ENCODE data around the gene ITGB8.
"Not testable (repeated sequence)": the region's sequence is repeated elsewhere in the genome, so short reads cannot be mapped to it uniquely, and the experiment has no call there.

Gene ITGB8

DNA sequence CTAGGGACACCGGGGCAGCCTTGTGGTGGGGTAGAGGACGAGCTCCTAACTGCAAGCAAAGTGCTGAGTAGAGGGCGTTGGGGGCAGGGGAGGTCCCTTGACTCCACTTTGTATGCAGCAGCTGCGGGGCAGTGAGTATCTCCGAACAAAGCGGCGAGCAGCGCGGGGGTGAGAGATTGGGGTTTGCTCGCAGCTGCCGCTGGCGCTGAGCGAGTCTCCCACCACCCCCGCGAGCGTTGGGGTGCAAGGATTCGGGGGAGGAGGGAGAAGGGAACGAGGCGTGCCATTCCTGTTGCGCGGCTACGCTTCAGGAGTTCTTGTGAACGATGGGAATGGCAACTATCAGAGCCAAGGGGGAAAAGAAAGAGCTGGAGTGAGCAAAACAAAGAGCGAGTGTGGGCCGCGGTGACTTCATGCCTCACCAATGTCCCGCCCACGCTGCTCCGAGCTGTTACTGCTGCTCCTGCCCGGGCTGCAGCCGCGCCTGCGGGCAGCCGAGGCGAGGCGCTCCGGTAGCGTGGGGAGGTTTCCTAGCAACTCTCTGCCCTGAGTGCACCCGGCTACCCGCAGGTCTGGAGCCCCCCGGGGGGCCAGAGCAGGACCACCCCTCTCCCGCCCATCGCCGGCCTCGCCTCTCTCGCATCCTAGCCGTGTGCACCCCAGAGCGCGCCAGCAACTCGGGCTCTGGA is at the start of gene ITGB8:
Gene ITGB8 (plus strand): TSS at position 662 of the 689 bp plus-strand sequence. CDS start 907 bp downstream, outside the sequence.
- DNase-seq: peak; percentile 48 to 71

DNA sequence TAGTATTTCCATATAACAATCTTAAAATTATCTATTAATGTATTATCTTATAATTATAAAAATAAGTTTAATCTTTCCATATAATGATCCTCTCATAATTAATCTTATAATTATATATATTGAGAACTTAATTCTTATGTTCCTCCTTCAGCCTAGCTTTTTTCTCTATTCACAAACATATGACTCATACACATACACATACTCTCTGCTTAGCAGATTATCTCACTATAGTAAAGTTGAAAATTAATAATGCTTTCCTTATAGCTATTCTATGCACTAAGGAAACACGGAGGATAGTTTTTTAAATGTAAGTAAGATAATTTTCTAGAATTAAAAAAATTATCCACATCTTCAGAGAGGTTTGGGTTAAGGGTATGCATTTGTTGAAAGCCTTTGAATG is 47.7 kb upstream of the ITGB8 start:
- DNase-seq: no peak

DNA sequence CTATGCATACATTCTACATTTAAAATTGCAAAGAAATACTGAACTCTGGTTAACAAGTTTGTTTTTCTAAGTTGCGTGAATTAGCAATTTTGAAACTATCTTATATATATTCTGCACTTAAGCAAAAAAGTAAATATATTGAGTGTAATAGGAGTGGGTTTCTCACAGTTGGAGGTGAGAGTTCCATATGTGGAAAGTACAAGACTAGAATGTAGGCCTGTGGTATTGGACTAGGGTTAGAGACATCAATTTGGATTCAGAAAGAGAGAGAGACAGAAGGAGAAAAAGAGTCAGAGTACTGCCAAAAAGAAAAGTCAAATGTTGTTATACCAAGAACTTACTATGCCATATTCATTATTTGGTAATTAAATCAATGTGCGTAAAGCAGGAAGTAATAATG is 47.3 kb upstream of the ITGB8 start:
- DNase-seq: no peak

DNA sequence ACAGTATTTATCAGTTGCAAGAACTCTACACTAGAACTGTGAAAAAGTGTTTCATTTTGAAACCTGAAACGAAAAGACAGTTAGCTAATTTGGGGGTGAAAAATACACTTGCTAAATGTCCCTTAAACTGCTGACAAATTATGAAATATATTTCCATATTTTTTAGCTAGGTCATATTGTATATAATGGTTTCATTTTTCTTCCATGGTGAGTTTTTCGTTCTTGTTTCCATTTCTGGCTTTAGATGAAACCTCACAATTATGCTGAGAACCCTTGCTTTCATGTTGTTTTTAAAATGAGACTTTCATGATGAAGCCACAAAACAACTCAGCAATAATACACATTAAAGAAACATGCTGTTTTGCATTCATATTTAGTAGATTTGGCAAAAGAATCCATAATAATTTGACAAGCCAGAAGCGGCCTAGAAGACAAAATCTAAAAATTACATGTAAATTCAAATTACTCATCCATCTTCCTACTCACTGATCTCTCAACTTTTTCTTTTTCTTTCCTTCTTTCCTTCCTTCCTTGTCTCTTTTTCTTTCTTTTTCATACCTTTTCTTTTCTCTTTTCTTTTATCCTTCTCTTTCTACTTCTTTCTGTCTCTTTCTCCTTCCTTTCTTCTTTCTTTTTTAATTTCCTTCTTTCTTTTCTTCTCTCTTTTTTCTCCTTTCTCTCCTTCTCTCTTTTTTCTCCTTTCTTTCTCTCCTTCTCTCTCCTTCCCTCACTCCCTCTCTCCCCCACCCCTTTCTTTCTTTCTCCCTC is 46.5 kb upstream of the ITGB8 start:
- no peak for DNase-seq

DNA sequence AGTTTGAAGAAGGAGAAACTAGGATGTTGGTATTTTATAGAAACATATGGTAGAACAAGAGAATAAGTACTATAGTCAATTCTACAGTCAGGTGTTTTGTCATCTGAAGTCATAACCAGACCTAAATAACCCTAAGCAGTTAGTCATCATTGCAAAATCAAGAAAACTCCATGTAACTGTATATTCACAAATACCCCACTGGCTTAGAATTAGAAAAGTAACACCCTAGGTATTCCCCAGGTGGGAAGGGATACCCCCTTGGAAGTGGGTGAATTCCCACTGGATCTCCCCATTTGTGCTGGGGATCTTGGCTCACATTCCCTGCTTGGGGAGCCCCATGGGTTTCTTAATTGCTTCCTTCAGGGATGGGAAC is 45.9 kb upstream of the ITGB8 start:
- no peak for DNase-seq

DNA sequence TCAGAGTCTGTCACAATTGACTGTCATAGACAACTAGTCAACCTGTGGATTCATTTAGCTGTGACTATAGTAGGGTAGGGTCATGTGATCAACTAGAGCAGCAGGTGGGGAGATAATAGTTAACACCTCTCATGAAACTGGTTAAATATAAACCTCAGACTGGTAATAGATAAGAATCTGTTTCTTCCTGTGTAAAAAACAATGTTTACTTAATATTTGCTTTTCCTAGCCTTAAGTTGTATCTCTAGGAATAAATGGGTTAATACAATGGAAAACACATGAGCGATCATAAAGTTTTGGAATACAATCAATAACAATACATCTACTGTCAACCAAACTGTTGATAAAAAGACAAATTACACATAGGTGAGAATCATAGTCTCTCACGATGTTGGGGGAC is 43.4 kb upstream of the ITGB8 start:
- no peak for DNase-seq

DNA sequence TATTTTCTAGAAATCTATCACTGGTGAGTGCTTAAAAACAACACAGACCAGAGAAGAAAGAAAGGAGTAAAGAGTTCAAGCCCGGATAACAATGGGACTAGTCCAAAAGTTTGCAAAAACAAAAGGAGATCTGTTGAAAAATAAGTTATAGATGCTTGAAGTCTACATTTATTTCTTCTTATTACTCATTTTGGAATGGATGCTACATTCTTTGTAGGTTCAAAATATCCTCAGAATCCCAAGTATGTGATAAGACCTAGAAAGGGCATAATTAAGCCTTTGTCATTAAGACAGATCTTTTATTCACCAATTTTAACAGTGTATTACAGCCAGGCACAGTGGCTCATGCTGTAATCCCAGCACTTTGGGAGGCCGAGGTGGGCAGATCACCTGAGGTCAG is 42.7 kb upstream of the ITGB8 start:
- DNase-seq: no peak

DNA sequence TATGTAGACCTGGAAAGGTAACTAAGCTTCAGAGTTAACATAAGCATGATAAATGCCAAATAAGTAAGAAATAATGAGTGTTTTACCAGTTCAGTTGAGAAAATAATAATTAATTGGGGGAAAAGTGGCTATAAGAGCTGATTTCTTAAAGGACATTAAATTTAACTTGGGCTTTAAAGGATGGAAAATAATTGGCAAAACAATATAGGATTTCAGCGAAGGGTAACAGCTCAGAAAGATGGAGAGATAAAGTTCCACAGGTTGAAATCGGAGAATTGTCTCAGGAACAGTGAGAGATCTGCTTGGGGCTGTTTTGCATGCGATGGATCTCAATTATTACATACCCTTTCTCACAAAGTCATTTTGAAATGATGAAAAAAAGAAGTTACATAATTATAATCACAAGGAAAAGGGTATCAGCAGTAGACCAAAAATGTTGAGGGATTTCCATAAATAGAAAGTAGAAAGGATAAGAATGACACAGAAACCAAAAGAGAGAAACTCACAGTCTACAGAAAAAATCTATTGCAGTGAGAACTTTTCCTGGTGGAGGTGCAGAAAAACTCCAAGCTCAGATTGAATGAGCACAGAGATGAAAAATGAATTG is 40.1 kb upstream of the ITGB8 start:
- DNase-seq: no peak

DNA sequence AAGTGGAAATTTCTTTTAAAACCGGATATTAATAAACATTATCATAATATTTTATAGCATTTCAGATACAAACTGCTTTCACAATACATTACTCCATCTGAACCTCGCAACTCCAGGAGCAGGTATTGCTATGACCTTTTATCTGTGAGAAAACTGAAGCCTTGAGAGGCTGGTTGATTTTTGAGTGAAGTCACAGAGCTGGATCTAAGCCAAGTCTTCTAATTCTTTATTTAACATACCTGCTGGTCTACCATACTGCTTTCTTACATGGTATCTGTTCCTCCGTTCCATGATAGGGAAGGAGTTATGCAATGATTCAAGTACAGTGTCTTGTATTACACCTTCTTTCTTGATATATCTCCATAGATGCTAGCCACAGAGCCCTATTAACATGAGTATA is 37.4 kb upstream of the ITGB8 start:
- DNase-seq: no peak

DNA sequence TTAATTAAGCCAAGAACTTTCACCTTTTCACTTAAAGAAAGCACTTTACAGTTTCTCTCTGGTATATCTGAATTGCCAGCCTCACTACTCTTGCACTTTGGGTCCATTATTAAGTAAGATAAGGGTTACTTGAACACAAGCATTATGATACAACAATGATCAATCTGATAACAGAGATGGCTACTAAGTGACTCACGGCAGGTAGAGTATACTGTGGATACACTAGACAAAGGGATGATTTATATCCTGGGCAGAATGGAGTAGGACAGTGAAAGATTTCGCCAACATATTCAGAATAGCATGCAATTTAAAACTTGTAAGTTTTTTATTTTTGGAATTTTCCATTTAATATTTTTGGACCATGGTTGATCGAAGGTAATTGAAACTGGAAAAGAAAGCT is 34.3 kb upstream of the ITGB8 start:
- DNase-seq: no peak

DNA sequence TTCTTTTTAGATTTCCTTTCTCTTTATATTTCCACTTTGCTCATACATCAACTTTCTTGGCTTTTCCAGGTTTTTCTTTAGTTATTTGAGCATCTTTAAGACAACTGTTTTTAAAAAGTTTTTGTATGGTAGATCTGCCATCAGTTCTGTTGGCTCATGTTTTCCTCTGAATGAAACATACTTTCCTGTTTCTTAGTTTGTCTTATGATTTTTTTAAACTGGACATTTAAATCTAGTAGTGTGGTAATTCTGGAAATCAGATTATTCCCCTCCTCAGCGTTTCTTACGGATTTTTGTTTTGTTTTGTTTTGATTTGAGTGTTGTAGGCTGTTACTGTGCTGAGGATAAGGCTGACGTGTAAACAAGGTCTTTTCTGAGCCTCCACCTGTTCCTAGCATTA is 33.8 kb upstream of the ITGB8 start:
- no peak for DNase-seq

DNA sequence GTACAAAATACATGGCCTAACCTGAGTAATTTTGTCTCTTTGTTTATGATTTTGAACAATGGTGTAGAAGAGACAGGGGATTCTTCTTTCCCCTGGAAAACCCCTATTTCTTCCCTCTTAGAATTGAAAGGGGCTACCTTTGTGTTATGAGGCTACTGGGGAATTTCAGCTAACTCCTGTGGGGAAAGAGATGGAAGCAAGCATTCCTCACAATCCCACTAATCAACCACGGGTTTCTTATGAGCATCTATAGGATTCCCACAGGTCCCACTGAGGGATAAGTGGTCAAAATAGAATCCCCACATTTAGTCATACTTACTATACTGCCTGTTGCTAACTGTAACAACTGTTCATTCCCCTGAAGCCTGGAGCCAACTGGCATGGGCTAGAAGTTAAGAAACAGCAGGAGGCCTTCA is 32.2 kb upstream of the ITGB8 start:
- DNase-seq: no peak

DNA sequence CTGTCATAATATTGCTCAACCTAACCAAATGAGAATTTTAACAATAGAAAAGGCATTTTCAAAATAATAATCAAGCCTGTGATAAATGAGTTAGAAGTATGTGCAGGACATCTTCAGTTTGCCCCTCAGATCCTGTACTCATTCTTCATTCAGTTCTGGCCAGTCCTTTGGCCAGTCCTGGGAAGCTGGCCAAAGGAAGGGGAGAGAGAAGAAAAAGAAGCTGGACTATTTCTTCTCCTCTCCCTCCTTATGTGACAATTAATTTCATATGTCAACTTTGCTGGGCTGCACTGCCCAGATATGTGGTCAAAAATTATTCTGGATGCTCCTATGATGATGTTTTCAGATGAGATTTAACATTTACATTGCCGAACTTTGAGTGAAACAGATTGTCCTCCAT is 31.6 kb upstream of the ITGB8 start:
- no peak for DNase-seq

DNA sequence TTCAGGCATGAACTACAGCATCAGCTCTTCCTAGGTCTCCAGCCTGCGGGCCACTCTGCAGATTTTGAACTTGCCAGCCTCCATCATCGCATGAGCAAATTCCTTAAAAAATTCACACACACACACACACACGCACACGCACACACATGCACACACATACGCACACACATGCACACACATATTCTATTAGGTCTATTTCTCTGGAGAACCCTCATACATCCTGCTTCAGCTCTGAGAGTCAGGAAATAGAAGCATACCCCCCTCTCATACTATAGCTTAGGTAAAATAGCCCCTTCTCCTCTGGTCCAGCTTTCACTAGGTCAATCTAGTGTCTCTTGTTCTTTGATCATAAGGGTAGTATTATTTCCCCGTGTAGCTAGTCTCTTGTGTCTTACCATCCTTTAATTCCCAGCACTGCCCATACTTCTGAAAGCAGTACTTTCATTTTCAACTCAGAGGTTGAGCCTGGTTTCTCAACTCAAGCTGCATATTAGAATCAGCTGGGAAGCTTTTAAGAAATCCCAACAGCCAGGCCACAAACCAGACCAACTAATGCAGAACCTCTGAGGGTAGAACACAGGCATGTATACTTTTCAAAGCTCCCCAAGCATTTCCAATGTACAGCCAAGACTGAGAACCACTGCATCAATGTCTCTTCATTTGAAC is 30.9 kb upstream of the ITGB8 start:
- no peak for DNase-seq

DNA sequence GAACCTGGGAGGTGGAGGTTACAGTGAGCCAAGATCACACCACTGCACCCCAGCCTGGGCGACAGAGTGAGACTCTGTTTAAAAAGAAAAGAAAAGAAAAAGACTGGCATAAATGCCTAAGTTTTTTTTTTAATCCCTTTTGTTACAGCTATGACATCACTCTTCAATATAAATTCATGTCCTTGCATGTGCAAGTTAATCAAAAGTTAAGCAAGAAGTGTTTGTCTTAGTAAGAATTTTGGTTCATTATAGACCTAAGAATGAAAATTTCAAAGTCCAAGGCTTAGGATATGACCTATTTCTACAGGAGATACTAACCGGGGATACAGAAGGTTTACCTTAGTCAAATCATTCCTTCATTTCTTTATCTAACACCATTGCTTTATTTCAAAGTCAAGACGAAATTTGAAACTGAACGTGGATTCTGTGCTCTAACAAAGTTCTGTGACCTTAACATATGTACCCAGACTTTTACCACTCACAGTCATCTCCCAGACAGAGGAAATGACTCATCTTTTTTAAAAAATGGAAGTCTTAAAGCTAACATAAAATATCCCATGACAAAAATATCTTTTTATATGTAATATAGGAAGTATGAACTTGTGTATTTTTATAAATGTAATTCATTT is 29.3 kb upstream of the ITGB8 start:
- DNase-seq: no peak

DNA sequence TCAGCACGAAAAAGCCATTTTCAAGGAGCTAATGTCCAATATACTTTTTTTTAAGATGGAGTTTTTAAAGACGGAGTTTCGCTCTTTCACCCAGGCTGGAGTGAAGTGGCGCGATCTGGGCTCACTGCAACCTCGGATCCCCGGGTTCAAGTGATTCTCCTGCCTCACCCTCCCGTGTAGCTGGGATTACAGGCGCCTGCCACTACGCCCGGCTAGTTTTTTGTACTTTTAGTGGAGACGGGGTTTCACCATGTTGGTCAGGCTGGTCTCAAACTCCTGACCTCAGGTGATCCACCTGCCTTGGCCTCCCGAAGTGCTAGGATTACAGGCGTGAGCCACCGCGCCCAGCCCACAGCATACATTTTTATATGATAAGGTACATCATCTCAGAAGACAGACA is 28.4 kb upstream of the ITGB8 start:
- not testable (repeated sequence) for DNase-seq

DNA sequence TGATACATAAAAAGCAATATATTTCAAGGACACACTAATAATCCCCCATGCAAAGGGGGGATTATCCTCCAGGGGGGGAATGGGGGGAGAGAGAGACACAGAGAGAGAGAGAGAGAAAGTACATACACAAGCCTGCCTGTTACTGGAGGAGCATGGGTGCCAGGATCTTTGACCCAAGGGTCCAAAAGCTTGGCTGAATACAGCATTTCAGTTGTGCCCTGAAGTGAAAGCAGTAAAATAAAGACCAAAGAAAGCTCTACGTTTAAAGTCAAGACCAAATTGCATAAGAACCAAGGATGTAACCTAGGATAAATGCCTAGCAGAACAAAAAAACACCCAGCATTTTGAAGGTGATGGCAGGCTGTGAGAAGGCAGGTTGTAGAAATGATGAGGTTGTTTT is 27.8 kb upstream of the ITGB8 start:
- no peak for DNase-seq

DNA sequence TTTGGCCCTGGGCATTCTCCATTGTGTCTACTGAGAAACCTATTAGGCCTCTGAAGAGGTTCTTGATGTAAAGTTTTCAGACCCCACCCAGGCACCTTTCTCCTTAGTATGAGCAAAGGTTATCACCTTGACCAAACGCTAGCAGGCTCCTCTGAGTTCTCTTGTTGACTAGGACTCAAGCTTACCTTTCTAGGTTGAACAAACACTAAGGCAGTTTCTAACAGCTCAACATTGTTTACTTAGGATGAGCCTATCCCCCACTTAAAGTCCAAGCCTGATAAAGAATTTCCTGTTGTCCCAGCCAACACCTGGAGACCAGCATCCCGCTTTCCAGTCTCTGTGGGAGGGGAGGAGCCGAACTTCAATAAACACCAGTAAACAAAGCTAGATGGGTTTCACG is 26.3 kb upstream of the ITGB8 start:
- DNase-seq: no peak

DNA sequence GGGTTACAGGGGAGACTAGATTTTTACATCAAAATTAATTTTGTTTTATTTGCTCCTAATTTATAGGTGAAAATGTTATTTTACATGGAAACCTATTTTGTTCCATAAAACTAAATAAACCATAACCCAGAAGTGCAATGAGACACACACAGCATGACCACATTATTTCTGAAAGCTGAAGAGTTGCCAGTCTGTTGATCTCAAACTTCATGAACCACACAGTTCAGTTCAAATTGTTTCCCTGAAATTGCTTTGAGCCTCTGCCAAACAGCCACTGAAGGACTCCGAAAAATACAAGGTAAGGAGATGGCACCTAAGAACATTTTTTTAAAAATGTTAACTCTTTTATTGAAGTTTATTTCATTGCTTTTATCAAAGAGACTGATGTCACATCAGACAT is 25.0 kb upstream of the ITGB8 start:
- no peak for DNase-seq

DNA sequence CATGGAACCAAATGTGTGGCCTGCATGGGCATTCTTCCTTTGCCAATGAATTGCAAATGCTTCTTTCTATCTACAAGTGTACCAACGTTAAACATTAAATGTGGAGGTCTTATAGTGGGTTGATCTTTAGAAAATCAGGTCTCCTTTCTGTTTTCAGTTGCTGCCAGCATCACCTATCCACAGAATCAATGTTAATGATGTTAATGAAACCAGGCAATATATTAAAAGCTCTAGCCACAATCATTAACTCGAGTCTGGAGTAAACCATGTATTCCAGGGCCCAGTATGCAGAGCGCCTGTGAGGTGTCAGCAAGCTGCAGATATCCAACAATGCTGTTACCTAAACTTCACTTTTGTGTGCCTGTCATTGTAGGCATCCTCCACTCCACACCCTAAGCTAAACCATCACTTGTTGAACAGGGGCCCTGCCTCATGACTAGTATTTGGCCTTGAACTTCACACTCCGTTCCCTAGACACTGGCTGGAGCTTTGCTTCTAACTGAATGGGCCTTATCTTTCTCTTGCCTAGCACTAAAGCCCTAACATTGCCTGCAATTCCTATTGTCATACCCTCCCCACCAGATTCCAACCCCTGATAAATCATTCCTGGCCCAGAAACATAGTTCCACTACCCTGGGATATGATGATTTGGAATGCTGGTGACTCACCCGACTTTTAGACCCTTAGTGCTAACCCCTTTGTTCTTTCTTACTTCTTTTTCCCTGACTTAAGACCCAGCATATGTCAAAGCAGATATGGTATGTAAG is 24.3 kb upstream of the ITGB8 start:
- DNase-seq: no peak

DNA sequence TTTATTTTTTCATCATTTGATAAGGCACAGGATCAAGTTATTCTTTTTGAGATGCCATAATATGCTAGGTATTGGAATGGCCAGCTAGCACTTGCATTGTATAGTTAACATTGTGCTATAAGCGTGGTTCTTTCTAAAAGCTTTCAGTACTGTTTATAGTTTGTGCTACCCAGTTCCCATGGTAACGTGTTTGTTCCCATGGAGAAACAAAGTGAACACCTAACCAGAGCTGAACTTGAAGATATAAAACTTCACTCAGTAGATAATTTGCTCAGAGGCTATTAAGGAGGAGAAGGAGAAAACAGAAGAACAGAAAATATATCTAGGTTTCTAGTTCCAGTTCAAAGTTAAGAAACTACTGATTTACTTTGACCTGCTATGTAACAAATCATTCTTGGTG is 23.6 kb upstream of the ITGB8 start:
- DNase-seq: no peak

DNA sequence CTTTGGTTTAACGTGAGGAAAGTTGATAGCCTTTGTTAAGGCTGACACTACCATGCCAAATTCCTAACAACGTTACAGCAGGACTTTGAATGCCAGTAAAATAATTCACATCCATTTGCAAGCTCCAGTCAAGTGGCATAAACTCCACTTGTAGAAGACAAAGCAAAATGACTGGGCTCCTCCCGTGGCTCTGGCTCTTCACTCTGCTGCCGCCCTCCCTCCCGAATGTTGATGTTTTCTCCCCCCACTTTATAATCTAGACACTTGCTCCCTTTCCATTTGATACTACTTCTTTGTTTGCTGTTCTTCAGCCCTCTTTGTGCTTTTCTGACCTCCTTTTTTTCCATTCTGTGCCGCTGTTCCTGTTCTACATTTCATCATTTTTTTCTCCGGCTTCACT is 22.8 kb upstream of the ITGB8 start:
- DNase-seq: no peak

DNA sequence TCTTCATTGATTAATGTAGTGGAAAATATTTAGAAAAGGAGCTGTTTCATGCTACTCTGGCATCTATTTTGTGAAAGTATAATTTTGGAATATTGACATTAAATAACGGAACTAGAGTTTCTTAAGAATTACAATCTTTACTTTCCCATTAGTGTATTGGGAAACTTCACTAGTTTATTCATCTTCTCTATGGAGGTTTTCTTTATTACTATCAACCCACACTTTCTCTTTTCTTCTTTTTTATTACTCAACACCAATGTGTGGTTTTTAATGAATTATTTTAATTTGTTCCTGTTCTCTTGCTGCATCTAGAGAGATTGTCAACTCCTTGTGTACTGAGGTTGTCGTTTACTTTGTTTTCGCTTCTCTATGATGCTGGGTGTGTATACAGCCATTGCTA is 20.4 kb upstream of the ITGB8 start:
- no peak for DNase-seq

All from stimulated activated CD4-positive, alpha-beta T cell treated with anti-CD3 and anti-CD28 coated beads, Interleukin-4, amount 100 ng/mL, for 4 hours (primary cell).